ENCODE measurements around the gene PIEZO2. TPM values are rescaled to one million over a fixed set of nuclear protein-coding genes. Genes with fewer than 3 reads are reported as not detected.

Gene PIEZO2
- total RNA-seq, 4 donors from 2014 or later, result 2.4 to 5.2 (median 3.3) TPM

GRCh38 chr18:11004294-11004693 lies 145.1 kb downstream of the PIEZO2 start:
- Histone ChIP-seq H3K4me3 (no peak overlapping the region), H3K9me3 (no peaks in the 10 kb centered on the region), H3K4me1 (no peaks in the 10 kb centered on the region), H3K27ac (replicated peaks in 1 of 4) (no peak overlapping the region), H3K27me3 (no peaks in the 10 kb centered on the region), H3K36me3 (no peaks in the 10 kb centered on the region)
- WGBS, result 78% methylated on average over 4 of the region's 4 CpGs
- TF ChIP-seq CTCF (IDR thresholded peaks at IDR 0.05) (no peak), EP300 (IDR thresholded peaks at IDR 0.05) (no peak), POLR2AphosphoS5 (IDR thresholded peaks at IDR 0.05) (no peak)
- intact Hi-C loops (cut with DNase I), result no loop called here
- peak; percentile 78 for DNase-seq (ENCODE audit: extremely low spot score)

GRCh38 chr18:11002796-11003195 lies 146.6 kb downstream of the PIEZO2 start:
- DNase-seq (ENCODE audit: extremely low spot score), result peak; percentile 70
- Histone ChIP-seq H3K27me3 (no peaks in the 10 kb centered on the region), H3K27ac (replicated peaks in 1 of 4) (no peak overlapping the region), H3K9me3 (peaks cover 0 to 2% (median 0%) of the 10 kb centered on the region in 4 donors), H3K36me3 (no peaks in the 10 kb centered on the region), H3K4me1 (no peaks in the 10 kb centered on the region), H3K4me3 (no peak overlapping the region)
- no peak for TF ChIP-seq POLR2A (IDR thresholded peaks at IDR 0.05; ENCODE audit: low read depth)
- TF ChIP-seq EP300 (IDR thresholded peaks at IDR 0.05), result no peak
- no peak for TF ChIP-seq CTCF (IDR thresholded peaks at IDR 0.05)
- no peak for TF ChIP-seq POLR2AphosphoS5 (IDR thresholded peaks at IDR 0.05)
- intact Hi-C loops (cut with DNase I), result no loop called here
- WGBS, result 68% methylated on average over 4 of the region's 4 CpGs

DNA sequence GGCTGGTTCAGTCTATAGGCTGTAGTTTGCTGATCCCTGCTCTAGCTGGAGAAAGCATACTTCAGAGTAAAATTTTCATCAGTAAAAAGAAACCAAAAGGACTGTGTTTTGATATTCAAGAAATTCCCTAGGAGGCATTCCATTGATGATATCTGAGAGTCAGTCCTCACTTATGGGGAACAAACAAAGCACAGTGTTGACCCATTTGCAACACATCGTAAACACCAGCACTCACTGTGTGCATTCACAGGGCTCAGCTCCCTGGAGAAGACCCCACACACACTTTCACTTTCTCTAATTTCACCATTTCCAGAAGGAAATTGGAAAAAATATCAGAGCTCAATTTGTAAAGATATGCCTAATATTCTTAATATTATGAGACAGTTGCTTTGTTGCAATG lies 147.1 kb downstream of the PIEZO2 start:
- 100% methylated on average over 1 of the region's 1 CpG for WGBS
- TF ChIP-seq POLR2A (IDR thresholded peaks at IDR 0.05; ENCODE audit: low read depth), result no peak
- no peak for TF ChIP-seq CTCF (IDR thresholded peaks at IDR 0.05)
- no peak for TF ChIP-seq POLR2AphosphoS5 (IDR thresholded peaks at IDR 0.05)
- TF ChIP-seq EP300 (IDR thresholded peaks at IDR 0.05), result no peak
- no peak overlapping the region for H3K27ac ChIP-seq (replicated peaks in 1 of 4)
- no peaks in the 10 kb centered on the region for H3K4me1 ChIP-seq
- no peak for DNase-seq (ENCODE audit: extremely low spot score)
- intact Hi-C loops (cut with DNase I), result no loop called here
- no peaks in the 10 kb centered on the region for H3K36me3 ChIP-seq
- H3K27me3 ChIP-seq, result no peaks in the 10 kb centered on the region
- H3K4me3 ChIP-seq, result no peak overlapping the region
- H3K9me3 ChIP-seq, result peaks cover 0 to 6% (median 0%) of the 10 kb centered on the region in 4 donors

DNA sequence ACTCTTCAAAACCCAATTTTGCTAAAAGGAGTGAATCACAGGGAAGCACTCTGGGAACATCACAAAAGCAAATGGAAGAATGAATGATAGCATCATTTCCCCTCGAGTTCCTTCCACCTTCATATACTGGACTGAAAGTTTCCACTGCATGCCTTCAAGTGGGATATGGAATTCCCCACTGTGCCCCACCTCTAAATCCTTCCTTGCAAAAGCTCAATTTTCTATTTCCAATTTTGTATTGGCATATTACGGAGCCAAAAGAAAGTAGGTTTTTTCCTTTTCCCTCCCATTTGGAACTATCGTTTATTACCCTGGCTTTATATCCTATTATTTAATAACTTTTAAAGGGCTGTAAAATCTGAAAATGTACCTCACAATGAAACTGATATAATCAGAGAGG lies 149.3 kb downstream of the PIEZO2 start:
- TF ChIP-seq EP300 (IDR thresholded peaks at IDR 0.05) (no peak), POLR2AphosphoS5 (IDR thresholded peaks at IDR 0.05) (no peak), POLR2A (IDR thresholded peaks at IDR 0.05; ENCODE audit: low read depth) (no peak), CTCF (IDR thresholded peaks at IDR 0.05) (no peak)
- WGBS, result 78% methylated on average over 3 of the region's 3 CpGs
- no peaks in the 10 kb centered on the region for H3K4me1 ChIP-seq
- H3K36me3 ChIP-seq, result no peaks in the 10 kb centered on the region
- no peak for DNase-seq (ENCODE audit: extremely low spot score)
- no peak overlapping the region for H3K4me3 ChIP-seq
- H3K27ac ChIP-seq (replicated peaks in 1 of 4), result no peak overlapping the region
- H3K27me3 ChIP-seq, result no peaks in the 10 kb centered on the region
- H3K9me3 ChIP-seq, result peaks cover 0 to 6% (median 3%) of the 10 kb centered on the region in 4 donors
- intact Hi-C loops (cut with DNase I), result no loop called here

GRCh38 chr18:10997885-10998284 lies 151.5 kb downstream of the PIEZO2 start:
- H3K4me1 ChIP-seq, result no peaks in the 10 kb centered on the region
- no peaks in the 10 kb centered on the region for H3K27me3 ChIP-seq
- WGBS, result 73% methylated on average over 1 of the region's 1 CpG
- no peak for DNase-seq (ENCODE audit: extremely low spot score)
- TF ChIP-seq POLR2AphosphoS5 (IDR thresholded peaks at IDR 0.05), result no peak
- TF ChIP-seq CTCF (IDR thresholded peaks at IDR 0.05), result no peak
- TF ChIP-seq EP300 (IDR thresholded peaks at IDR 0.05), result no peak
- no peak for TF ChIP-seq POLR2A (IDR thresholded peaks at IDR 0.05; ENCODE audit: low read depth)
- H3K27ac ChIP-seq (replicated peaks in 1 of 4), result no peak overlapping the region
- intact Hi-C loops (cut with DNase I), result no loop called here
- H3K9me3 ChIP-seq, result peaks cover 0 to 6% (median 3%) of the 10 kb centered on the region in 4 donors
- no peaks in the 10 kb centered on the region for H3K36me3 ChIP-seq
- no peak overlapping the region for H3K4me3 ChIP-seq
